A204.1 (cell line): ENCODE measurements around the gene SLC35E4.
"Not testable (repeated sequence)": the region's sequence is repeated elsewhere in the genome, so short reads cannot be mapped to it uniquely, and the experiment has no call there.

Source experiments
- FAIRE-seq: peaks from 2 replicates; lab custom pipeline; 2012; peaks lifted over from hg19 to GRCh38; lab: Jason Lieb, UNC

SLC35E4 gene

GRCh38 chr22:30611197-30611596 lies 24.4 kb upstream of the SLC35E4 start:
- FAIRE-seq: no peak

- no peak for FAIRE-seq
These were observed 22.8 kb upstream of the SLC35E4 start for GRCh38 chr22:30612789-30613188.

- FAIRE-seq: no peak
These were observed 21.3 kb upstream of the SLC35E4 start for GRCh38 chr22:30614268-30614667.

GRCh38 chr22:30614879-30615278 lies 20.7 kb upstream of the SLC35E4 start:
- FAIRE-seq: no peak

- FAIRE-seq: no peak
These were observed 20.0 kb upstream of the SLC35E4 start for GRCh38 chr22:30615543-30615954.

- no peak for FAIRE-seq
These were observed 17.8 kb upstream of the SLC35E4 start for GRCh38 chr22:30617819-30618218.

GRCh38 chr22:30619909-30620308 lies 15.7 kb upstream of the SLC35E4 start:
- FAIRE-seq: not testable (repeated sequence)

- no peak for FAIRE-seq
These were observed 9.2 kb upstream of the SLC35E4 start for GRCh38 chr22:30626413-30626812.

- no peak for FAIRE-seq
These were observed 8.1 kb upstream of the SLC35E4 start for GRCh38 chr22:30627471-30627870.

- no peak for FAIRE-seq
These were observed 7.1 kb upstream of the SLC35E4 start for GRCh38 chr22:30628491-30628890.

GRCh38 chr22:30631469-30631868 lies 4.1 kb upstream of the SLC35E4 start:
- FAIRE-seq: not testable (repeated sequence)

GRCh38 chr22:30634471-30635233 lies 929 bp upstream of the SLC35E4 start:
- FAIRE-seq: no peak

GRCh38 chr22:30636226-30637077 lies 871 bp downstream of the SLC35E4 start:
- no peak for FAIRE-seq

- no peak for FAIRE-seq
These were observed 2.1 kb downstream of the SLC35E4 start for GRCh38 chr22:30637701-30638114.

- no peak for FAIRE-seq
These were observed 4.8 kb downstream of the SLC35E4 start for GRCh38 chr22:30640361-30640760.

- no peak for FAIRE-seq
These were observed 5.4 kb downstream of the SLC35E4 start for GRCh38 chr22:30640839-30641430.

GRCh38 chr22:30643055-30643875 lies 7.7 kb downstream of the SLC35E4 start:
- no peak for FAIRE-seq

GRCh38 chr22:30646518-30647160 lies 11.1 kb downstream of the SLC35E4 start:
- no peak for FAIRE-seq

GRCh38 chr22:30647536-30647935 lies 12.0 kb downstream of the SLC35E4 start:
- FAIRE-seq: no peak

GRCh38 chr22:30648825-30649224 lies 13.2 kb downstream of the SLC35E4 start:
- FAIRE-seq: no peak

- FAIRE-seq: no peak
These were observed 13.9 kb downstream of the SLC35E4 start for GRCh38 chr22:30649430-30650007.
